ENCODE measurements around the gene SLC2A5.

Gene SLC2A5

GRCh38 chr1:9088807-9089206 is 19.4 kb upstream of the SLC2A5 start:
- no peak overlapping the region for H3K9ac ChIP-seq (ENCODE audit: low read depth, low read length)
- H3K4me3 ChIP-seq (ENCODE audit: low read depth, low read length) = no peak overlapping the region
- H3K27me3 ChIP-seq (ENCODE audit: control insufficient read depth, insufficient read depth, low read length) = no peaks in the 10 kb centered on the region
- no peak overlapping the region for H3K27ac ChIP-seq (ENCODE audit: low read depth, low read length)
- H3K36me3 ChIP-seq (ENCODE audit: control insufficient read depth, insufficient read depth, low read length) = no peaks in the 10 kb centered on the region
- no peaks in the 10 kb centered on the region for H3K9me3 ChIP-seq (ENCODE audit: control insufficient read depth, insufficient read depth, low read length)
- no peaks in the 10 kb centered on the region for H3K4me1 ChIP-seq (ENCODE audit: control insufficient read depth, insufficient read depth, low read length)

GRCh38 chr1:9087411-9088125 is 18.1 kb upstream of the SLC2A5 start:
- Histone ChIP-seq H3K27me3 (ENCODE audit: control insufficient read depth, insufficient read depth, low read length) (no peaks in the 10 kb centered on the region), H3K4me3 (ENCODE audit: low read depth, low read length) (no peak overlapping the region), H3K9me3 (ENCODE audit: control insufficient read depth, insufficient read depth, low read length) (no peaks in the 10 kb centered on the region), H3K27ac (ENCODE audit: low read depth, low read length) (no peak overlapping the region), H3K9ac (ENCODE audit: low read depth, low read length) (no peak overlapping the region), H3K4me1 (ENCODE audit: control insufficient read depth, insufficient read depth, low read length) (no peaks in the 10 kb centered on the region), H3K36me3 (ENCODE audit: control insufficient read depth, insufficient read depth, low read length) (no peaks in the 10 kb centered on the region)

- H3K9ac ChIP-seq (ENCODE audit: low read depth, low read length) = no peak overlapping the region
- no peaks in the 10 kb centered on the region for H3K36me3 ChIP-seq (ENCODE audit: control insufficient read depth, insufficient read depth, low read length)
- no peaks in the 10 kb centered on the region for H3K4me1 ChIP-seq (ENCODE audit: control insufficient read depth, insufficient read depth, low read length)
- H3K27me3 ChIP-seq (ENCODE audit: control insufficient read depth, insufficient read depth, low read length) = no peaks in the 10 kb centered on the region
- no peak overlapping the region for H3K4me3 ChIP-seq (ENCODE audit: low read depth, low read length)
- no peak overlapping the region for H3K27ac ChIP-seq (ENCODE audit: low read depth, low read length)
- no peaks in the 10 kb centered on the region for H3K9me3 ChIP-seq (ENCODE audit: control insufficient read depth, insufficient read depth, low read length)
Observed at GRCh38 chr1:9086796-9087195, 17.4 kb upstream of the SLC2A5 start.

- Histone ChIP-seq H3K27ac (ENCODE audit: low read depth, low read length) (no peak overlapping the region), H3K4me3 (ENCODE audit: low read depth, low read length) (no peak overlapping the region)
Observed at GRCh38 chr1:9086045-9086444, 16.6 kb upstream of the SLC2A5 start.

GRCh38 chr1:9085306-9085940 is 16.0 kb upstream of the SLC2A5 start:
- Histone ChIP-seq H3K27me3 (ENCODE audit: control insufficient read depth, insufficient read depth, low read length) (no peaks in the 10 kb centered on the region), H3K4me3 (ENCODE audit: low read depth, low read length) (no peak overlapping the region), H3K36me3 (ENCODE audit: control insufficient read depth, insufficient read depth, low read length) (no peaks in the 10 kb centered on the region), H3K4me1 (ENCODE audit: control insufficient read depth, insufficient read depth, low read length) (peaks cover 4% of the 10 kb centered on the region; the same call in 1 of the 2 replicates), H3K27ac (ENCODE audit: low read depth, low read length) (no peak overlapping the region), H3K9ac (ENCODE audit: low read depth, low read length) (no peak overlapping the region), H3K9me3 (ENCODE audit: control insufficient read depth, insufficient read depth, low read length) (no peaks in the 10 kb centered on the region)

More at GRCh38 chr1:9086045-9086444, 16.6 kb upstream of the SLC2A5 start:
- Histone ChIP-seq H3K27me3 (ENCODE audit: control insufficient read depth, insufficient read depth, low read length) (no peaks in the 10 kb centered on the region), H3K36me3 (ENCODE audit: control insufficient read depth, insufficient read depth, low read length) (no peaks in the 10 kb centered on the region), H3K9ac (ENCODE audit: low read depth, low read length) (no peak overlapping the region), H3K4me1 (ENCODE audit: control insufficient read depth, insufficient read depth, low read length) (no peaks in the 10 kb centered on the region), H3K9me3 (ENCODE audit: control insufficient read depth, insufficient read depth, low read length) (no peaks in the 10 kb centered on the region)

- Histone ChIP-seq H3K4me3 (ENCODE audit: low read depth, low read length) (no peak overlapping the region), H3K9ac (ENCODE audit: low read depth, low read length) (no peak overlapping the region), H3K4me1 (ENCODE audit: control insufficient read depth, insufficient read depth, low read length) (peaks cover 4% of the 10 kb centered on the region; the same call in 1 of the 2 replicates), H3K36me3 (ENCODE audit: control insufficient read depth, insufficient read depth, low read length) (no peaks in the 10 kb centered on the region), H3K9me3 (ENCODE audit: control insufficient read depth, insufficient read depth, low read length) (no peaks in the 10 kb centered on the region), H3K27me3 (ENCODE audit: control insufficient read depth, insufficient read depth, low read length) (no peaks in the 10 kb centered on the region), H3K27ac (ENCODE audit: low read depth, low read length) (no peak overlapping the region)
Observed at GRCh38 chr1:9084906-9085305, 15.5 kb upstream of the SLC2A5 start.

GRCh38 chr1:9081473-9081872 is 12.0 kb upstream of the SLC2A5 start:
- H3K9ac ChIP-seq (ENCODE audit: low read depth, low read length) = no peak overlapping the region
- peaks cover 4% of the 10 kb centered on the region; the same call in 1 of the 2 replicates for H3K4me1 ChIP-seq (ENCODE audit: control insufficient read depth, insufficient read depth, low read length)
- H3K27me3 ChIP-seq (ENCODE audit: control insufficient read depth, insufficient read depth, low read length) = no peaks in the 10 kb centered on the region
- no peaks in the 10 kb centered on the region for H3K9me3 ChIP-seq (ENCODE audit: control insufficient read depth, insufficient read depth, low read length)
- no peaks in the 10 kb centered on the region for H3K36me3 ChIP-seq (ENCODE audit: control insufficient read depth, insufficient read depth, low read length)
- no peak overlapping the region for H3K27ac ChIP-seq (ENCODE audit: low read depth, low read length)
- H3K4me3 ChIP-seq (ENCODE audit: low read depth, low read length) = no peak overlapping the region

- Histone ChIP-seq H3K27ac (ENCODE audit: low read depth, low read length) (no peak overlapping the region), H3K9me3 (ENCODE audit: control insufficient read depth, insufficient read depth, low read length) (no peaks in the 10 kb centered on the region), H3K4me1 (ENCODE audit: control insufficient read depth, insufficient read depth, low read length) (peaks cover 4% of the 10 kb centered on the region; the same call in 1 of the 2 replicates), H3K4me3 (ENCODE audit: low read depth, low read length) (no peak overlapping the region), H3K27me3 (ENCODE audit: control insufficient read depth, insufficient read depth, low read length) (no peaks in the 10 kb centered on the region), H3K36me3 (ENCODE audit: control insufficient read depth, insufficient read depth, low read length) (no peaks in the 10 kb centered on the region), H3K9ac (ENCODE audit: low read depth, low read length) (no peak overlapping the region)
Observed at GRCh38 chr1:9080705-9081291, 11.4 kb upstream of the SLC2A5 start.

- no peaks in the 10 kb centered on the region for H3K9me3 ChIP-seq (ENCODE audit: control insufficient read depth, insufficient read depth, low read length)
- H3K36me3 ChIP-seq (ENCODE audit: control insufficient read depth, insufficient read depth, low read length) = no peaks in the 10 kb centered on the region
- H3K4me3 ChIP-seq (ENCODE audit: low read depth, low read length) = no peak overlapping the region
- peaks cover 4% of the 10 kb centered on the region; the same call in 1 of the 2 replicates for H3K4me1 ChIP-seq (ENCODE audit: control insufficient read depth, insufficient read depth, low read length)
- no peak overlapping the region for H3K9ac ChIP-seq (ENCODE audit: low read depth, low read length)
- no peaks in the 10 kb centered on the region for H3K27me3 ChIP-seq (ENCODE audit: control insufficient read depth, insufficient read depth, low read length)
- no peak overlapping the region for H3K27ac ChIP-seq (ENCODE audit: low read depth, low read length)
Observed at GRCh38 chr1:9079988-9080704, 10.7 kb upstream of the SLC2A5 start.

GRCh38 chr1:9078752-9079500 is 9.5 kb upstream of the SLC2A5 start:
- Histone ChIP-seq H3K27me3 (ENCODE audit: control insufficient read depth, insufficient read depth, low read length) (no peaks in the 10 kb centered on the region), H3K9ac (ENCODE audit: low read depth, low read length) (no peak overlapping the region), H3K27ac (ENCODE audit: low read depth, low read length) (no peak overlapping the region), H3K4me1 (ENCODE audit: control insufficient read depth, insufficient read depth, low read length) (peaks cover 4% of the 10 kb centered on the region; the same call in 1 of the 2 replicates), H3K4me3 (ENCODE audit: low read depth, low read length) (no peak overlapping the region), H3K9me3 (ENCODE audit: control insufficient read depth, insufficient read depth, low read length) (no peaks in the 10 kb centered on the region), H3K36me3 (ENCODE audit: control insufficient read depth, insufficient read depth, low read length) (no peaks in the 10 kb centered on the region)
